GM18909 (cell line): ENCODE data around the gene FCMR.
A peak's percentile ranks its signal among the peaks of the same experiment; 100 is the strongest.

Experiments
- ATAC-seq: cut with Tn5 transposase; IDR thresholded peaks from one replicate; pipeline ENCODE4 v1.9.1; 2021; ENCODE audit warnings: mild to moderate bottlenecking; ENCODE audit not compliant: unreplicated experiment, poor library complexity

Gene FCMR

GRCh38 chr1:206921772-206922265, at the start of gene FCMR:
FCMR (minus strand) TSS chr1:206921941; CDS start chr1:206921854, 87 bp downstream.
- ATAC-seq: peak; percentile 23

DNA sequence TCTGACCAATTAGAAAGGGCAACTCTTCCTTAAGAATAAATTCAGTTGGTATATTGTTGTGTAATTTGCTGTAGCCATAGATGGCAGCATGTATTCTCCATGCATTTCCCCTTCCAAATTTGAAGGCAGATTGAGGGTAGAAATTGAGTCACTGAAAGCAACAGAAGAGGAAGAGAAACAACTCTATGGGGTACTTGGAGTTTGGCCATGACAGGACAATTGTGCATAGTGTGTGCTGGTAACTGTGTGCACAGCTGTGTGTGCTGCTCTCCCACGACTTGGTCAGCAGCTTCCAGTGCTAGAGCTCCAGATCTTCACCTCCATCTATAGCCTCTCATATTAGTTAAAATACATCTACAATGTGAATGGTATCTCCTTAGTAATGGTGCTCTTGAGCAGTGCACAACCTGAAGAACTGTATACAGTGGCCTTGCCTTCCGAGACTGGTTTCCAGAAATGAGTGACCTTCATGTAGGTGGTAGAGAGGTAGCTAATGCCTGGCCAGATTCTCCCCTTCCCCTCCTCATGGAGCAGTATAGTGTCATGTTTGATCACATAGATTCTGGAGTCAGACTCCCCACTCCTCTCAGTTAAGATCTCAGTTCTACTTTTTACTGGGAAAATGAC, 49.4 kb upstream of the FCMR start:
- ATAC-seq: no peak

GRCh38 chr1:206970446-206970845, 48.7 kb upstream of the FCMR start, which contains the start of gene FCAMR:
FCAMR (minus strand) TSS chr1:206970460; CDS start chr1:206970125, 335 bp downstream.
- ATAC-seq: no peak

DNA sequence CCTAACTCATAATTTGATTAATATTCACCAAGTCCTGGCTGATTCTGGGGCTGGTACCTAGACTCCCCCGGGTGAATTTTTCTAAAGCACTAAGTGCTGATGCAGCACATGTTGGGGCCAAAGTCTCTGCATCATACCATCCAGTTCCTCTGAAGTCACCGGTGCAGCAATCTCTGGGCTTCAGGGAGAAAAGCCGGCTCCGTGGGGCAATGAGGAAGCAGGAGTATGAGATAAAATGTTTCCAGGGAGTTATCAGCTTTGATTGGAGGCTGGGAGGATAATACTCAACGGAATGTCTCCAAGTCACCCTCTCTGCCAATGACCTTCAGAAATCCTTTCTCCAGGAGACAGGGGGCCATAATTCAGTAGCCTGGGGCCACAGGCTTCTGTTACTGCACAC, 47.3 kb upstream of the FCMR start:
- no peak for ATAC-seq

DNA sequence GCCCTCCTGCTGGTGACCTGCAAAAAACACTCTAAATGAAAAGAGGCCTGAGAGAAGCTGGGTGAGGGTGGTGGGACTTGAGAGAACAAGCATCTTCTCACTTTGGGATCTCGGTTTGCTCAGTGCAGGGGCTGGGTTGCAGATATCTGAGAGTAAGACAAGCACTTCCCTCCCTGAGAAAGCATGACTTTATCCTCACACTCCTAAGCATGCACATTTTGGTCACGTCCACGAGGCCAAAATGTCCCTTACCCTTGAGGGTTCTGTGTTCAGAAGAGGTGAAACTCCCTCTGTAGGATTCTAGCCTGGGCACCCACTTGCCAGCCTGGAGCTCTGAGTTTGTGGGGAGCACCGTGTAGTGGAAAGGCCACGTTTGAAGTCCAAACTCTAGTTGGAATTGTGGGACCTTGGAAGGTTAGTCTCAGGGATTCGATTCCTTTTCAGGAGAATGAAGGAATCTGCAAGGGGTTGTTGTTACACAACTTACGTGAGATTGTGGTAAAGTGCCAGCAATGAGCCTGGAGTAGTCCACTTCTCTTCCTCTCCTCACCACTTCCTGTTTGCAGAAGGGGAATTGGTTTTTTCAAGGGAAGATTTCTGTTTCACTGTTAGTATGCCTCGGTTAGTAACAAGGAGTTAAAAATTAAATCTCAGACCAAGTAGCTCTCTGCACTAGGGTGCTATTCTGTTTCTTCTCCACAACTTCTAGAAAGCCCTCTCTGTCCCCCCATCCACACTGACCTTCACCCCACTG, 45.5 kb upstream of the FCMR start:
- peak; percentile 52 for ATAC-seq

DNA sequence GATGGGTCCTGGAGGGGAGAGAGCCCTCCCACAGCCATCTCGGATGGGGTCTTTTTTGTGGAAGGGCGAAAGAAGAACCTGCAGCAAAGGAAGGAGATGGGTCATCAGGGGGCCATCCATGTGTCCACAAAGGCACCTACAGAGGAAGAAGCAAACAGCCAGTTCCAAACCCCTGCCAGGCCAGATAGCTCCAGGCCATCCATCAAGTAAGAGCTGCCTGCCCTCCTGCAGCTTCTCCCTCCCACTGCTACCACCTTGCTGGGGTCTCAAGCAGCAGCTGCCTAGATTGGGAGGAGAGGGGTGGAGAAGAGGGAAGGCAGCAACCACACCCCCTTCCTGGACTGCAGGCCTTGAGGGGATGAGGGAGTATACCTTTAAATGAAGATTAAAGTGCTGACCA, 44.0 kb upstream of the FCMR start:
- no peak for ATAC-seq

DNA sequence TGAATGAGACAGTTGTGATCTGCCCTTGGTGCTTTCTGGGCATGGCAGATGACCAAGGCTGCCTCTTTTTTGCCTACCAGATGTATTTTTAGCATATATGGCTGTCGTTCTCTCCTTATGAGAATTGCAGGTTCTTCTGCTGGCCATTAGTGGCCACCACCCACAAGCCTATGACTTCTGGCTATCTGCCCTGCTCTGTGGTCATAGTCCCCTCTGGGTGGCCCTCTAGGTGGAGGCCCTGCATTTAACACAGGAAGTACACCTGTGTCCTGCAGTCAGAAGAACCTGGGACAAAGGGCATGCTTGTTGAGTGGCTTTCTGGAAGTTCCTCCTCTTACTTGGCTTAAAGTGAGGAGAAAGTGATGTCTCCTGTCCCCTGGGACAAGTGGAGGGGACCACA, 42.0 kb upstream of the FCMR start:
- no peak for ATAC-seq

DNA sequence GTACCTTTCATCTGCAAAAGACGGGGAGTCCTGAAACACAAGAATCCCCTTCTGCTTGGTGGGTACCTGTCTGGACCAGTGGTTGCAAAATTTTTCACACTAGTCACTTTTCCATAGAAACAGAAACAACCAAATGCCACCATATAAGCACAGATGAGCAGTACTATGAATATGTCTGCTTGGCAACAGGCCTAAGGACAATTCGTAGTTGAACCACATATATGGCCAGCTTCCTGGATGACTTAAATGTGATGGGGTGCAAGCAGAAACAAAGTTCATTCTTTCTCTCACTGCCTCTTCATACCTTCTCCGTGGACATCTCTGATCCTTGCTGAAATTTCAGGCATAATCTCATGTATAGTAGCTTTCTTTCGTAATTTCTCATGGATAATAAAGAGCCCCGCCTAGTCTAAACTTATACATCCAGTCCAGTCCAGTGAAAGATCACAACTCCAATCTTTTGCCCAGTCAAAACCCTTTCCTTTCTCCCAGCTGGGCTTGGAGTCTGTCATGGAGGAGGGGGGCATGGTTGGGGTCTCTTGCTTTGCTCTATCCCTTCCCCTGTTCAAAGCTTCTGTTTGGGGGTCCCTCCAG, 41.5 kb upstream of the FCMR start:
- no peak for ATAC-seq

DNA sequence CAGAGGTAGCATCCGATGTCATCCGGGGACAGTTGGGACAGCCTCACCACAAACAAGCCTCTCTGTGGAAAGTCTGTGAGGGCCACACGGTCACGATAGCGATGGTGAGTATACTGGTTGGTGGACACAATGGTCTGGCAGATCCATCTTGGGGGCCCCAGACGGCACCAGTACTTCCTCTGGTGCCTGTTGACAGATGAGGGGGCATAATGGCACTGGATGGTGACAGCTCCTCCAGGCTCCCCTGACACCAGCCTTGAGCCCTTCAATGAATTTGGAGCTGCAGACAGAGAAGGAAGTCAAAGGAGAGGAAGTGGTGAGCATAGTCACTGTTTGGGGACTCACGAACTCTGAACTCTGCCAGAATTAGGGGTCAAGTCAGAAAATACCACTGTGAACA, 40.5 kb upstream of the FCMR start:
- ATAC-seq: no peak

GRCh38 chr1:206961668-206962067, 39.9 kb upstream of the FCMR start:
- ATAC-seq: no peak

DNA sequence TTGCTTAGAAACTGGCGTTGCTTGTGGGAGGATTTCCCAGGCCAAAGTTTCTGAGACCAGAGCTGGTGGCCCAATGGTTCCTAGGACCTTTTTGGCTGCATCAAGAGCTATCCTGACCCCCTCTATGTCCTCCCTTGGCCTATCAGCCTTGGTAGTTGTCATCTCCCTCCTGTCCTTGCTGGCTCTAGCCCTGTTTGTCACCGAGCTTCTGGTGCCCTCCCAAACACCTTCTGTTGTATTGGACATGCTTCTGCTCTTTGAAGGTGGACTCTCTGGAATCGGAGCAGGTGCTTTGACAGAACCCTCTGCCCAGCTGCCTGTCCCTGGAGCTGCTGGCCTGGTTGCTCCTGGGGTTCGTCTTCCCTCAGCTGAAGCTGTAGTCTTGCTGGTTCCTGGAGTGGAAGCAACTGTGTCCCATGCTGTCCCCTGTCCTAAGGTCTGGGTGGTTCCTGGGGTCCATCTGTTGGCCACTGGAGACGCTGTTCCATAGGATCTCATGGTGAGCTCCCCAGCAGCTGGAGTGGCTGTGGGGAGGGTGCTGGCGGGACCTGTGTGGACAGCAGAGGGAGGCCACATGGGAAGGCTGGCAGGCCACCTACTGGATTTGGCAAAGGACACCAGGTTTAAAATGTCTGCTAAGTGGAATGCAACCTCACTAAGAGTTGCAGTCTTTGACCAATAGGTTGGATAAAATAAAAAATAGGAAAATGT, 39.1 kb upstream of the FCMR start:
- ATAC-seq: no peak

- ATAC-seq: no peak
Observed at GRCh38 chr1:206958144-206958543, 36.4 kb upstream of the FCMR start.

DNA sequence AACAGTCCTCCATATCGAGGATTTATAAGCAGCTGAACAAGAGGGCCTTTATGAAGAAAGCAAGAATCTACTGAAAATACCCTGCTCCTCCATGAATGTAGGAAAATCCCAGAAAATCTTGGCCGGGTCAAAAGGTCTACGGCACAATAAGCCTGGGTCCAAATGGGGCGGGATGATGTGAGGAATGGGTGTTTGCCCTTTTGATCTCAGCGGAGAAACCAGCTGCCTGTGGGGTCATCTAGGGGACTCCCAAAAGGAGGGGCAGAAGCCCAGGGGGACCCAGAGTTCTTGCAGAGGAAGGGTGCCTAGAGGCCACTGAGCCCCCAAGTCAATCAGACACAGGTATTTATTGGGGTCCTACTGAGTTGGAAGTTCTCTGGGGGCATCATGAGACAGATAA, 35.9 kb upstream of the FCMR start:
- ATAC-seq: no peak

DNA sequence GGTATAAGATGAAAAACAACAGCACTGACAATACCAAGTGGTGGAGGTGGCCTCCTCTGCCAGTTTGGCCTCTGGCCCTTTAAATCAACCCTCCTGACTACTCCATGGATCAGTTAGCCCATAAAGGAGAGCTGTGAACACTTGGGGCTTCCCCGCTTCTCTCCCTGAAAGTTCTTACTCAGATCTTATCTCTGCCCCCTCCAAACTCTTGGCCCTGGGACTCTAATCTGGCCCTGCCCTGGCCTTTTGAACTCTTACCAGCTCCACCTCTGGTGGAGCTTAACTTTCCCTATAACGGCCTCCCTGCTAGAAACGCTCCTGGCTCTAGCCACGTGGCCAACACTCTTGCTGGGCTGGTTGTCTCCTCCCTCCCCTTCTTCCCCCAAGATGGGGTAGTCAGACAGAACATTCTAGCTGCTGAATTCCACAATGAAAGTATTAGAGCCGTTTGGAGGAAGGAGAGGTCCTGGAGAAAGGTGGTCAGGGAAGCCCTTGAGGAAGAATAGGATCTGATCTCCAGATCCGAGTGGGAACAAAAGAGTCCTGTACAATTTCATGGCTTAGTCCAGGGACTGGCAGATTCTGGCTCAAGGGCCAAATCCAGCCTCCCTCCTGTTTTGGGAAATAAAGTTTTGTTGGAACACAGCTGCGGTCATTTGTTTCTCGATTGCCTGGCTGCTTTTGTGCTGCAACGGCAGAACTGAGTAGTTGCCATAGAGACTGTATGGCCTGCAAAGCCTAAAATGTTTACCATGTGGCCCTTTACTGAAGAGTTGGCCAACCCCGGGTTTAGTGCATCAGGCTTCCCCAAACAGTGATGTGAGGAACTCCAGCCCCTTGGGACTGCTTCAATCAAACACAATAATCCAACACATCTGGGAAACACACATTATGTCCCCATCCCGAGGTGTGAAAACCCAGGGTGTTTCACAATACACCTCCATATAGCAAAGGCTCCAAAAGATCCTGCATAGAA, 34.0 kb upstream of the FCMR start:
- ATAC-seq: no peak

GRCh38 chr1:206954459-206955342, 33.0 kb upstream of the FCMR start:
- no peak for ATAC-seq

- no peak for ATAC-seq
Observed at GRCh38 chr1:206953626-206954025, 31.9 kb upstream of the FCMR start.

GRCh38 chr1:206953126-206953525, 31.4 kb upstream of the FCMR start:
- no peak for ATAC-seq

GRCh38 chr1:206952171-206952570, 30.4 kb upstream of the FCMR start:
- ATAC-seq: peak; percentile 29
